Skeletal muscle satellite cell (primary cell): Measurements from ENCODE around the gene ACTN1.

Source experiments
- H3K27me3 ChIP-seq: 2 replicates; pipeline ENCODE4 v1.7.0; 2013; ENCODE audit warnings: low read length; ENCODE audit not compliant: control insufficient read depth, insufficient read depth
- H3K36me3 ChIP-seq: 2 replicates; pipeline ENCODE4 v1.7.0; 2013; ENCODE audit warnings: mild to moderate bottlenecking, control low read depth, low read length; ENCODE audit not compliant: insufficient read depth
- H3K4me1 ChIP-seq: 2 replicates; pipeline ENCODE4 v1.7.0; 2013; ENCODE audit warnings: low read length; ENCODE audit not compliant: control insufficient read depth, insufficient read depth
- H3K4me2 ChIP-seq: 2 replicates; pipeline ENCODE4 v1.7.0; 2013; ENCODE audit warnings: mild to moderate bottlenecking, low read length
- H3K4me3 ChIP-seq: 2 replicates; pipeline ENCODE4 v1.7.0; 2013; ENCODE audit warnings: low read length
- H3K9ac ChIP-seq: 2 replicates; pipeline ENCODE4 v1.7.0; 2013; ENCODE audit warnings: mild to moderate bottlenecking, low read depth, low read length, moderate library complexity
- H3K9me3 ChIP-seq: replicated peaks from 2 replicates; pipeline ENCODE4 v1.7.0; 2013; ENCODE audit warnings: mild to moderate bottlenecking, control low read depth, low read length

Gene ACTN1

GRCh38 chr14:68938271-68939150 lies 40.6 kb downstream of the ACTN1 start:
- H3K36me3 ChIP-seq, result peaks cover 25% of the 10 kb centered on the region
- peak overlapping the region; percentile 60 for H3K9ac ChIP-seq
- peak overlapping the region; percentile 64 for H3K4me2 ChIP-seq
- peak overlapping the region; percentile 5 for H3K4me3 ChIP-seq
- H3K9me3 ChIP-seq, result no peaks in the 10 kb centered on the region
- peaks cover 88% of the 10 kb centered on the region for H3K4me1 ChIP-seq
- H3K27me3 ChIP-seq, result no peaks in the 10 kb centered on the region

GRCh38 chr14:68937471-68938270 lies 41.4 kb downstream of the ACTN1 start:
- Histone ChIP-seq H3K27me3 (no peaks in the 10 kb centered on the region), H3K36me3 (peaks cover 25% of the 10 kb centered on the region), H3K4me2 (peak overlapping the region; percentile 64), H3K9me3 (no peaks in the 10 kb centered on the region), H3K9ac (peak overlapping the region; percentile 60), H3K4me3 (no peak overlapping the region), H3K4me1 (peaks cover 81% of the 10 kb centered on the region)

- no peak overlapping the region for H3K4me2 ChIP-seq
- H3K9me3 ChIP-seq, result no peaks in the 10 kb centered on the region
- no peak overlapping the region for H3K4me3 ChIP-seq
- peaks cover 21% of the 10 kb centered on the region for H3K36me3 ChIP-seq
- H3K4me1 ChIP-seq, result peaks cover 77% of the 10 kb centered on the region
- no peak overlapping the region for H3K9ac ChIP-seq
- no peaks in the 10 kb centered on the region for H3K27me3 ChIP-seq
These were observed 42.1 kb downstream of the ACTN1 start for GRCh38 chr14:68936980-68937379.

GRCh38 chr14:68936476-68936875 lies 42.6 kb downstream of the ACTN1 start:
- Histone ChIP-seq H3K4me2 (no peak overlapping the region), H3K4me1 (peaks cover 72% of the 10 kb centered on the region), H3K9ac (peak overlapping the region; percentile 15), H3K27me3 (no peaks in the 10 kb centered on the region), H3K4me3 (no peak overlapping the region), H3K9me3 (no peaks in the 10 kb centered on the region), H3K36me3 (peaks cover 26% of the 10 kb centered on the region)

- Histone ChIP-seq H3K4me3 (no peak overlapping the region), H3K9me3 (no peaks in the 10 kb centered on the region)
These were observed 43.3 kb downstream of the ACTN1 start for GRCh38 chr14:68935761-68936214.

GRCh38 chr14:68934066-68934465 lies 45.0 kb downstream of the ACTN1 start:
- no peak overlapping the region for H3K4me3 ChIP-seq
- H3K4me2 ChIP-seq, result no peak overlapping the region
- no peaks in the 10 kb centered on the region for H3K27me3 ChIP-seq
- H3K9me3 ChIP-seq, result no peaks in the 10 kb centered on the region
- no peak overlapping the region for H3K9ac ChIP-seq
- H3K36me3 ChIP-seq, result peaks cover 47% of the 10 kb centered on the region
- H3K4me1 ChIP-seq, result peaks cover 48% of the 10 kb centered on the region

More at GRCh38 chr14:68935761-68936214, 43.3 kb downstream of the ACTN1 start:
- H3K36me3 ChIP-seq, result peaks cover 33% of the 10 kb centered on the region
- H3K4me1 ChIP-seq, result peaks cover 65% of the 10 kb centered on the region
- H3K4me2 ChIP-seq, result no peak overlapping the region
- H3K9ac ChIP-seq, result no peak overlapping the region
- no peaks in the 10 kb centered on the region for H3K27me3 ChIP-seq

- no peak overlapping the region for H3K4me3 ChIP-seq
- H3K36me3 ChIP-seq, result peaks cover 47% of the 10 kb centered on the region
- peaks cover 34% of the 10 kb centered on the region for H3K4me1 ChIP-seq
- no peaks in the 10 kb centered on the region for H3K9me3 ChIP-seq
- no peaks in the 10 kb centered on the region for H3K27me3 ChIP-seq
- H3K4me2 ChIP-seq, result no peak overlapping the region
- no peak overlapping the region for H3K9ac ChIP-seq
These were observed 46.4 kb downstream of the ACTN1 start for GRCh38 chr14:68932686-68933085.

GRCh38 chr14:68932231-68932630 lies 46.9 kb downstream of the ACTN1 start:
- Histone ChIP-seq H3K36me3 (peaks cover 50% of the 10 kb centered on the region), H3K27me3 (no peaks in the 10 kb centered on the region), H3K4me1 (peaks cover 30% of the 10 kb centered on the region), H3K4me2 (no peak overlapping the region), H3K9ac (no peak overlapping the region), H3K9me3 (no peaks in the 10 kb centered on the region), H3K4me3 (no peak overlapping the region)

GRCh38 chr14:68931474-68932051 lies 47.5 kb downstream of the ACTN1 start:
- H3K9ac ChIP-seq, result no peak overlapping the region
- peaks cover 23% of the 10 kb centered on the region for H3K4me1 ChIP-seq
- no peak overlapping the region for H3K4me2 ChIP-seq
- no peaks in the 10 kb centered on the region for H3K9me3 ChIP-seq
- no peaks in the 10 kb centered on the region for H3K27me3 ChIP-seq
- no peak overlapping the region for H3K4me3 ChIP-seq
- H3K36me3 ChIP-seq, result peaks cover 48% of the 10 kb centered on the region

GRCh38 chr14:68931063-68931462 lies 48.0 kb downstream of the ACTN1 start:
- H3K4me1 ChIP-seq, result peaks cover 18% of the 10 kb centered on the region
- no peak overlapping the region for H3K4me2 ChIP-seq
- H3K9ac ChIP-seq, result no peak overlapping the region
- H3K27me3 ChIP-seq, result no peaks in the 10 kb centered on the region
- H3K4me3 ChIP-seq, result no peak overlapping the region
- peaks cover 4% of the 10 kb centered on the region for H3K9me3 ChIP-seq
- peaks cover 48% of the 10 kb centered on the region for H3K36me3 ChIP-seq

GRCh38 chr14:68929623-68930307 lies 49.3 kb downstream of the ACTN1 start:
- H3K27me3 ChIP-seq, result no peaks in the 10 kb centered on the region
- peaks cover 4% of the 10 kb centered on the region for H3K9me3 ChIP-seq
- no peak overlapping the region for H3K4me3 ChIP-seq
- peaks cover 12% of the 10 kb centered on the region for H3K4me1 ChIP-seq
- H3K36me3 ChIP-seq, result peaks cover 59% of the 10 kb centered on the region
- H3K4me2 ChIP-seq, result no peak overlapping the region
- no peak overlapping the region for H3K9ac ChIP-seq
